NCI-H1694 (cell line): ENCODE results near the gene LMNTD1.
"Not testable (repeated sequence)": the region's sequence is repeated elsewhere in the genome, so short reads cannot be mapped to it uniquely, and the experiment has no call there.

Experiments used
- DNase-seq: peaks from one replicate; lab custom pipeline; 2025; lab: John Stamatoyannopoulos, UW

The LMNTD1 gene, protein sequence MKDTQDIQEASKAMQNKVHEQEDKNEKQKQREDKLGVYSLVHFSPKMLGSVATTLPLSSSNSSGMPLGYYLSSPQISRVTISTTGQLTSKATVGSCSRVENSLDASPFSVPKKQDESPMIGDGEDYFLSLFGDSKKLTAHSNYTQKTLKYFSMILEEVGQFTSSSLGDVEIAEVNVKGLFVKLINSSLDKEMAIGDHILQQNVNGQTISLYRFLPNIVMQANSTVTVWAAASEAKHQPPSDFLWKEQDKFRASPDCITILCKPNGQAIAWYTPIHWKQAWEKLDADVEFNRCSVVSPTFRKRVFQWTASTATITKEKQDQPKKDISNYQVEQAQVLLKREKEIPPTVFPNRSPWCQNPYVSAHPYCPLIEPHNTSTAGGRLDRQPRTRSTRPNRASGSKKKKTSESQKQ

DNA sequence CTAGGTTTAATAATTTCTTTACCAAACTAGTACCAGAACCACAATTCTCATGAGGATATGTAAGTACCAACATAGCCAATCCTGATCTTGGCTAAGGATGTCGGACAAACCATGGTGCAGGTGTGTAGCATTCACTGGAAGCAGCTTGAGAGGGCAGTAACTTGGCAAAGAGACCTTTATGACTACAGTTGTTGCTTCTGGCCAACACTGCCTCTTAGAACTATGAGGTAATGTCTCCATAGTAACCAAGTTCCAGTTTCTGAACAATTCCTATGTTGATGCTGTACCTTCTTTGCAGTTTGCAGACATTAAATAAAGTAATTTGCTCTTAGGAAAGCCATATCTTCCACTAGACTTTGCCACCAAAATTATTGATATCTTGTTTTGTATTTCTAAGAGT lies at the start of gene LMNTD1:
Gene LMNTD1, minus strand, starts transcription at position 186 of the 400 bp plus-strand sequence. CDS start 324 bp downstream, outside the sequence.
- no peak for DNase-seq

DNA sequence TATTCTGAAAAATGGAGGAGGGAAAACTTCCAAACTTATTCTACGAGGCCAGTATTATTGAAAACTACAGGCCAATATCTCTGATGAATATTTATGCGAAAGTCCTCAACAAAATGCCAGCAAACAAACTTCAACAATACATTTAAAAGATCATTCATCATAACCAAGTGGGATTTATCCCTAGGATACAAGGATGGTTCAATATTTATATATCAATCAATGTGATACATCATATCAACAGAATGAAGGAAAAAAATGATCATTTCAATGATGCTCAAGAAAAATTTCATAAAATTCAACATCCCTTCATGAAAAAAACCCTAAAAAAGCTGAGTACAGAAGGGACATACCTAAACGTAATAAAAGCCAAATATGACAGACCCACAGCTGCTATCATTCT lies 45.9 kb upstream of the LMNTD1 start:
- no peak for DNase-seq

DNA sequence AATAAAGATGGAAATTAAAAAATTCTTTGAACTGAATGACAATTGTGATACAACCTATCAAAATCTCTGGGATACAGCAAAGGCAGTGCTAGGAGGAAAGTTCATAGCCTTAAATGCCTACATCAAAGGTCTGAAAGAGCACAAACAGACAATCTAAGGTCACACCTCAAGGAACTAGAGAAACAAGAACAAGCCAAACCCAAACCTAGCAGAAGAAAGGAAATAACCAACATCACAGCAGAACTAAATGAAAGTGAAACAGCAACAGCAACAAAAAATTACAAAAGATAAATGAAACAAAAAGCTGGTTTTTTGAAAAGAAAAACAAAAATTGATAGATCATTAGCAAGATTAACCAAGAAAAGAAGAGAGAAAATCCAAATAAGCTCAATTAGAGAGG lies 42.4 kb upstream of the LMNTD1 start:
- not testable (repeated sequence) for DNase-seq

DNA sequence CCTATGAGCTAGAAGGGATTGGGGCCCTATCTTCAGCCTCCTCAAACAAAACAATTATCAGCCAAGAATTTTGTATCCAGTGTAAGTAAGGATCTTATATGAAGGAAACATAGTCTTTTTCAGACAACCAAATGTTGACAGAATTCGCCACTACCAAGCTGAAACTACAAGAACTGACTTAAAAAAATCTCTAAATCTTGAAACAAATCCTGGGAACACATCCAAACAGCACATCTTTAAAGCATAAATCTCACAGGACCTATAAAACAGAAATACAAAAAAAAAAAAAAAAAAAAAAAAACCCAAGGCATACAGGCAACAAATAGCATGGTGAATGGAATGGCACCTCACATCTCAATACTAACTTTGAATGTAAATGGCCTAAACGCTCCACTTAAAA lies 41.3 kb upstream of the LMNTD1 start:
- no peak for DNase-seq

DNA sequence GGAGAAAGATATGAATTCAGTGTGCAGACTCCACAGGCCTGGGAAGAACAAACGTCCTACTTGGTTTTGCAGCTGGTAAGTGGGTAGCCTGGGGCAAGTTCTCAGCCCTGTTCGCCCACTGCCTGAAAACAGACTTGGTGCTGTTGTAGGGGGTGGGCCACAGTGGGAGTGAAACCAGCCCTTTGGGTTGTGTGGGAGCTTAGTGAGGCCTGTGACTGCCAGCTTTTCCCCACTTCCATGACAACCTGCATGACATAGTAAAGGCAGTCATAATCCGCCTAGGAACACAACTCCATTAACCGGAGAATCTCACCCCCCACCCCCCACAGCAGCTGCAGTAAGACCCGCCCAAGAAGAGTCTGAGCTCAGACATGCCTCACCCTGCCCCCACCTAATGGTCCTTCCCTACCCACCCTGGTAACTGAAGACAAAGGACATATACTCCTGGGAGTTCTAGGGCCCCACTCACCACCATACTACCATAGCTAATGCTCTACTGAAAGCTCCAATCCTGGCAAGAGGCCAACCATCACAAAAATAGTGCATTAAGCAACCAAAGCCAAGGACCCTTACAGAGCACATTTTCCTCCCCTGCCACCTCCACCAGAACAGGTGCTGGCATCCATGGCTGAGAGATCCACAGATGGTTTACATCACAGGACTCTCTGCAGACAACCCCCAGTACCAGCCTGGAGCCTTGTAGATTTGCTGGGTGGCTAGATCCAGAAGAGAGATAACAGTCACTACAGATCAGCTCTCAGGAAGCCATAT lies 39.8 kb upstream of the LMNTD1 start:
- DNase-seq: no peak

DNA sequence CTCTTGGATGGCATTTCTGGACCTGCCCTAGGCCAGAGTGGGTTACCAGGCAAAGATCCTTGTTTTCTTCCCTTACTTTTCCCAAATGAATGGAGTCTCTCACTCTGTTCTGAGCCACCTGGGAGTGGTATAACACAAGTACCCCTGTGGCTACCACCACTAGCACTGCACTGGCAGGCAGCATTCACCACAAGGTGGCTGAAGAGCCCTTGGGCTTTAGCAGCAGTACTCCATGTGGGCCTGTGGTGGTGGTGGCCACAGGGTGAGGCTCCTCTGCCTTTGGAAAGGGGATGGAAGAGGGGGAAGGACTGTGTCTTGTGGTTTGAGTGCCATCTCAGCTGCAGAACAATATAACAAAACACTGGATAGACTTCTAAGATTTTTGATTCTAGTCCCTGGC lies 38.1 kb upstream of the LMNTD1 start:
- no peak for DNase-seq

DNA sequence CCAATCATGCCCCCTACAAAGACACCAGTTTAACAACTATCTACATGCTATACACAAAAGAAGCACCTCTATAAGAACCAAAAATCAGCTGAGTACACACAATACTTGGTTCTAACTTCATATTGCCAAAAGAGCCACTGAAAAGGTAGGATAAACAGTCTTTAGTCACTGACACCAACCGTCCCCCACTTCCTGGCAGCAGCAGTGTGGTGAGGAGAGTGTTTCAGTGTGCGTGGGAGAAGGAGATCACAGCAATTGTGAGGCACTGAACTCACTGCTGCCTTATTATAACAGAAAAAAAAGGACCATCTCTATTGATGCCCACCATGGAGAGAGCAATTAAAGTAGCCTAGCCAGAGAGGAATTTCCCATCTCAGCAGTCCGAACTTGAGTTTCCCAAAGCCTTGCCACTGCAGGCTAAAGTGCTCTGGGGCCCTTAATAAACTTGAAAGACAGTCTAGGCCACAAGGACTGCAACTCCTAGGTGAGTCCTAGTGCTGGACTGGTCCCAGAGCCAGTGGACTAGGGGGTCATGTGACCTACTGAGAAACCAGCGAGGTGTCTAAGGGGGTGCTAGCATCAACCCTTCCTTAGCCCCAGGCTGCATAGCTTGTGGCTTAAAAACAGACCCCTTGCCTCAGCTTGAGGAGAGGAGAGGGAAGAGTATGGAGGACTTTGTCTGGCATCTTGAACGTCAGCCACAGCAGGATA lies 37.1 kb upstream of the LMNTD1 start:
- no peak for DNase-seq

DNA sequence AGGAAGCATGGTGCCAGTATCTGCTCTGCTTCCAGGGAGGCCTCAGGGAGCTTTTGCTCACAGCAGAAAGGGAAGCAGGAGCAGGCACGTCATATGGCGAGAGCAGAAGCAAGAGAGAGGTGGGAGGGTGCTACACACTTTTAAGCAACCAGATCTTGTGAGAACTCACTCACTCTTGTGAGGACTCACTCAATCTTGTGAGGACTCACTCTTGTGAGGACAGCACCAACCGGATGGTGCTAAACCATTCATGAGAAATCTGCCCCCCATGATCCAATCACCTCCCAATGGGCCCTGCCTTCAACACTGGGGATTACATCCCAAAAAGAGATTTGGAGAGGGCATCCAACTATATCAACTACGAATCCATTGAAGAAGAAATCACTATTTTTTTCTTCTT lies 34.3 kb upstream of the LMNTD1 start:
- no peak for DNase-seq

DNA sequence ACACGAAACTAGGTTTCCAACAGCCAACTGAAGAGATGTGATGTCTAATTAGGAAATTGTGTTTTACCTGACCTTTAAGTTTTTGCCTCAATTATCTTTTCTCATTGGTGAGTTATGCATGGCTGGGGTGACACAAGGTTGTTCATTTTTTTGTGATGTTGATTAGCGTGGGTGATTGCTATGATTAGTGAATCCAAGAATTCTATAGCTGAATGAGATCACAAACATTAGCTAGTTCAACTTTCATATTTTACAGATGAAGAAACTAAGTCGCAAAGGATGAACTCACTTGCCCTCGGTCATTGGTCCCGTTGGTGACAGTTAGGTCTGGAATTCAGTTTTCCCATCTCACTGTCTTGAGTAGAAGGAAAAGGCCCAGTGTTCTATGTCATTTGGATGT lies 32.6 kb upstream of the LMNTD1 start:
- no peak for DNase-seq

DNA sequence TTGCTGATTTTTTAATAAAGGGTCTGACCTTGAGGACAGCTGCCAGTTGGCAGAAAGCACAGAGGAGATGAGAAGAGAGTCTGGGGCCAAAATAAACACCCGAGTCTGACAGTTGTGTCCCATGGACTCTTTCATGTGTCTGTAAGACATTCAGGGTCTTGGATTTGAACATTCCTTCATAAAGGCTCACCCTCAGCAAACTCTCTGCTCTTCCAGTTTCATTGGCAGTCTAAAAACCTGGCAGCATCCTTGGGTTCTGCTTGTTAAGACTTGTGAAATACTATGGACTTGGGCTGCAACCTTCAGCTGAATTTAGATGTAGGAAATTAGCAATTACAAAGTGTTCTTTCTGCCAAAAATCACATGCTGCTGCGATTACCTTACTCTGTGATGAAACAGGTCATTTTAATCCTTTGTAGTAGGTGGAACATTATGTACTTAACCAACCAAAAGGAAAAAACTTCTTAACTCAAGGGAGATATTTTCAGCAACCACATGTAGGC lies 32.0 kb upstream of the LMNTD1 start:
- no peak for DNase-seq

DNA sequence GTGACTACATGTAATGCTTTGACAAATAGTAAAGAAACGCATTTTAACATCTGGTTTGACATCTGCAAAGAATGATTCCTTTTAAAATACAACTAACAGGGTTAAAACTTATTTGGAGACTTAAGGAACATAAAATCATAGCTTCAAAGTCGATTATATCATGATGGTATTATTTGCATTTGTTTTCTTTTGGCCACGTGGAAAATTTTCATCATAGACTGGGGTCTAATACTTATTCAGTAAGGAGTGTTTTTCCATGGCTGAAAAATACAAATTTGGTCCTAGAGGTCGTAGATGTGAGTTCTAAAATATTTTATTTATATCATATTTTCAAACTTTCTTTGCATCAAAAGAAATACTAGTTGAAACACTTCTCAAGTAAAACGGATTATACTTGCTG lies 31.5 kb upstream of the LMNTD1 start:
- DNase-seq: no peak

DNA sequence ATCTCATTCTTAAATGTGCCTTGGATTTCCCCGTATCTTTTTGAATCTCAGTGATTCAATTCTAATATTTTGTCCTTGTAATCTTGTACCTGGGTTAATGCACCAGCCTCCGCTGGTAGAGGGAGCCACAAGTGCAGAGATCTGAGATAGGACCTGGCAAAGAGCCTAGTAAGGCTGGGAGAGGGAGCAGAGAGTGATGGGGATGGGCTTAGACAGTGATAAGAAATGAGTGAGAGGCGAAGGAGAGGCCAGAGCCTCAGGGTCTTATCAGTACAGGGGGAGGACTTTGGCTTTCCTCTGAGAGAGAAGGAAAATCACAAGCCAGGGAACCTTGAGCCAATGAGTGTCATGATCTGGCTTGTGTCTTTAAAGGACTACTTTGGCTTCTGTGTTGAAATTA lies 30.5 kb upstream of the LMNTD1 start:
- DNase-seq: no peak

DNA sequence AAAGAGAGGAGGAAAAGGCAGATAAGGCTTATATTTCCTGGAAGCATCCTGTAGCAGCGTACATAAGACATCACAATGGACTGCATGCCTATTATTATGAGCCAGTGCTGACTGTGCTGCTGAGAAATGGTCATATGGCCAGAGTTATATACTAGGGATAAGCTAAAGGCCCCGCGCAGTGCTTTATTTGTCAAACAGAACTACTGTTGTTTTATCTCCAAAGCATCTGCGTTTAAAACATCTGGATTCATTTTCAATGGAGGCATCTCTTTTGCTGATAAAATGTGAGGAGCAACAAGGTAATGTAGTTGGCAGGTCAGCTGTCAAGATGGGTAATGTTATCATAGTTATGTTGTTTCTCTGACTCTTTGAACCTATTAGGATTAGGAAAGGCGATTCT lies 28.0 kb upstream of the LMNTD1 start:
- DNase-seq: no peak

DNA sequence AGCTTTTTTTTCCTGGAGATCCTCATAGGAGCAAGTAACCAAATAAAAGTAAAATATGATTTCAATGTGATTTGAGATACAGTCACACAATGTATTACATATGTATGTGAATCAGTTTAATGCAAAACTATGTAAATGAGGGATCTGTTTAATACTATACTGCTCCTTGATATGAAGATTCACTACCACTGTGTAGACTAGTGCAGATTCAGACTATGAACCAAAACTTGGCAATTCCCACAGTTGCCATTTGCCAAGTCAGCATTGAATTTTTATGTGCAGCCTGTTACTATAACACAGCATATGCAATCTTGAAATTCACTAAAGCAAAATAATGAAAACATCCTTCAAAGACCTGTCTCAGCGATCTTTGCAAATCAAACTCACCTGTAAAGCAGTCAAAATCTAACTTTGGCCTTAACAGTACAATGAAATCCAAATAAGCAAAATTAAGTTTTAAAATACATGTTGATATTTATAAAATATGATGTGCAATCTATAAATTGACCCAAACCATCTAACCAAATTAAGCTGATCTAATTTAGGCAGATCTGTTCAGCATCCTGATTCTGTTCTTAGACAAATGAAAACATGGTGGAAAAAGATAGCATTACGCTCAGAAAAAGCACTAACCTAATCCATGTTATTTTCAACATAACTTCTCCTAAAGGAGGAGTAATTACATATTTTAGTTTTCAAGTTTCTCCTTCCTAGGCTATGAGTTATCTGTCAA lies 25.5 kb upstream of the LMNTD1 start:
- no peak for DNase-seq

DNA sequence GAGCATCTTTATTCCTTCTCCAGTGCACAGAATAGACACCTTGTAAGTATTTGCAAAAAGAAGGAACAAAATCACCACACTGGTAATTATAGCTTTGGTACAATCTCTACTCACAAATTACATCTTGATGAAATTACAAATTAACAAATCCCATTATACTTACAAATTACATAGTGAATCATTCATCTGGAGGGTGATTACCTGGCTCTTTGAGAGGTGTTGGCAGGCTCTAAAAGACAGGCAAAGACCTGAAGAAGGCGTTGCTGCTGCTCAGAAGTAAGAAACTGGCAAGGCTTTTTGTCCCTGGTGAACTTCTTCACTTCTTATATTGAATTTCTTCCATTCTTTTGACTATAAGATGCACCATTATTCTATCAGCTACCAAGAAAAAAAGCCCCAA lies 21.7 kb upstream of the LMNTD1 start:
- no peak for DNase-seq

DNA sequence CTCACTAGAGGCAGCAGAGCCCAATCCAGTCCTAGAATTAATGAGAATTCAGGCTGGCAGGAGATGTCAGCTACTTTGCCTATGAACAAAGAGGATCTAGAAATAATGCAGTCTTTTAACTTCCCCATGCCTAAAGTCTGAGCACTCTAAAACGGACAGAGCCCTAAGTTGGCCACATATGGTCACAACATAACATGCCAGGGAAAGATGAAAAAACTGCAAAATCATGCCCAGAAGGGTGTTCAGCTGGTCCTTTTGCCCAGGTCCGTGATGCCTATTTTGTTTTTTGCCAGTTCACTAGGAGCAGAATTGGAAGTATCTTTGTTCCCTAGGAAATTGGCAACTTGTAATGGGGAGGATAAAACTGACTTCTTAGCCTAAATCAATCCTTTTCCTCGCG lies 20.3 kb upstream of the LMNTD1 start:
- DNase-seq: no peak

DNA sequence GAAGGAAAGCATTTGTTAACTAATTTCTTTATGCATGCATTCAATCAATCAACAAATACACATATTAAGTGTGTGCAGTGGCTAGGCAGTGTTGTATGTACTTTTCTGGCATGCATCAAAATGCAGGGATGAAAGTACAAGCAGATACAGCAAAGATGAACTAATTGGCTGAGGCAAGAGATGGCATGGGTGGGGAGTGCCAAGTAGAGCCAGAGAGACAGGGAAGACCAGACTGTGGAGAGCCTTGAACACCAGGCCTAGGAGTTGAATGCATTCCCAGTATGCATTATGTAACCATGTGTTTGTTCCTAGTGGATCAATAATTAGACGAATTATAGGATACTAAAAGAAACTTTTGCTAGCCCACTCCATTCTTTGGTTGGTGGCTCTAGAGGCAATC lies 17.3 kb upstream of the LMNTD1 start:
- no peak for DNase-seq

DNA sequence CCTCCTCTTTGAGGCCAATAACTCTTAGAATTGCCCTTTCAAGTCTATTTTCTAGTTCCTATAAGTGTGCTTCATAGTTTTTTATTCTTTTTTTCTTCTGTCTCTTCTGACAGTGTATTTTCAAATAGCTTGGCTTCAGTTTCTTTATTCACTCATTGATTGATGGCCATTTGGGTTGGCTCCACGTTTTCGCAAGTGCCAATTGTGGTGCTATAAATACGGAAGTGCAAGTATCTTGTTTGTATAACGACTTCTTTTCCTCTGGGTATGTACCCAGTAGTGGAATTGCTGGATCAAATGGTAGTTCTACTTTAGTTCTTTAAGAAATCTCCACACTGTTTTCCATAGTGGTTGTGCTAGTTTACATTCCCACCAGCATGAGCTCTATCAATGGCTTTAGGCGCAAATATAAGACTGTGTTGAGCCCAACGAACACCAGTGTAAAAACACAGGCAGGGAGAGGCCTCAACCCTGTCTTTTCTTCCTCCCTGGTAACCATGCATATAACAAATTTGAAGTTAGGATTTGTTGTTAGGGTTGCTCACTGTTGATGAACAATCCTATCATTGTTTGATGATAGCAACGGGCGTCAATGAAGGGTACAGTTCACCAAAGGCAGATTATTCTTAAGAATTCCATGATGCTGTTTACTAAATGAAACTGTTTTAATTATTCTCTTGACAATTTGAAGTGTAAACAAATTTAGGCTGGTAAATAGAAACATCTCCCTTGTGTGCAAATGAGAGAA lies 13.3 kb upstream of the LMNTD1 start:
- no peak for DNase-seq

DNA sequence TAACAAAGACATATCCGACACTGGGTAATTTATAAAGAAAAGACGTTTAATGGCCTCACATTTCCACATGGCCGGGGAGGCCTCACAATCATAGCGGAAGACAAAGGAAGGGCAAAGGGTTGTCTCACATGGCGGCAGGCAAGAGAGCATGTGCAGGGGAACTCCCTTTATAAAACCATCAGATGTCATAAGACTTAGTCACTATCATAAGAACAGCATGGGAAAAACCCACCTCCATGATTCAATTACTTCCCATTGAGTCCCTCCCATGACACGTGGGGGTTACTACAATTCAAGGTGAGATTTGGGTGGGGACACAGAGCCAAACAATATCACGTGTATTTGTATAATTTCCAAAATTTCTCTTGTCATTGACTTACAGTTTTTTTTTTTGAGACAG lies 5.5 kb upstream of the LMNTD1 start:
- DNase-seq: no peak

DNA sequence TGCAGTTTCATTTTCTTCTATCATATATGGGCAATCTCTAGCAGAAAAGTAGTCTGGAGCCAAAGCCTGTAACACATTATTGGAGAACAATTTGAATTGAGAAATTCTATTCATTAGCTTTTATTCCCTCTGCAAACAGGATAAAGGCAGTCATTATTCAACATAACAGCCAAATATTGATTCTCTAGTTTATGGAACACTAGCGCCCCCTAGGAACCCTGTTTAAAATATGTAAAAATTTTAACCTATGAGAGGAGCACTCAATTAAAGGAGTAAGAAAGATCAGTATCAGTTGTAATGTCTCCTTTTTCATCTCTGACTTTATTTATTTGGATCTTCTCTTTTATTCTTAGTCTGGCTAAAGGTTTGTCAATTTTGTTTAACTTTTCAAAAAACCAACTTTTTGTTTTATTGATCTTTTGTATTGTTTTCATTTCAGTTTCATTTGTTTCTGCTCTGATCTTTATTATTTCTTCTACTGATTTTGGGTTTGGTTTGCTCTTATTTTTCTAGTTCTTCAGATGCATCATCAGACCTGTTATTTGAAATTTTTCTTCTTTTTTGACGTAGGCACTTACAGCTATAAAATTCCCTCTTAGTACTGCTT lies 4.8 kb upstream of the LMNTD1 start:
- peak; percentile 29 for DNase-seq

DNA sequence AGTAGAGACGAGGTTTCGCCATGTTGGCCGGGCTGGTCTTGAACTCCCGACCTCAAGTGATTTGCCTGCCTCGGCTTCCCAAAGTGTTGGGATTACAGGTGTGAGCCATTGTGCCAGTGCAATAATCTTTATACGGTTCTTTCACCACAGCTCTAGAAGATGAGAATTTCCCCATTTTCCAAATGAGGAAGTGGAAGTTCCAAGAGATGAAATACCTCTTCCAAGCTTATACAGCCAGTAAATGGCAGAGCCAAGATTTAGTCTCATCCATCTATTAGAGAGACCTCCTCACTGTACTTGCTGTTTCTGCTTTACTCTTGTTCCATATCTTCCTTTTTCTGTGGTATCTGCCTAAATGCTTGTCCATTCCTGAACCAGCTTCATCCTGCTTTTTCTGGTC lies 3.1 kb upstream of the LMNTD1 start:
- DNase-seq: no peak
